HFFc6 (cell line): ENCODE measurements around the gene TBX21. TPM values are rescaled to one million over a fixed set of nuclear protein-coding genes. Genes with fewer than 3 reads are reported as not detected.
"Not testable (repeated sequence)": the region's sequence is repeated elsewhere in the genome, so short reads cannot be mapped to it uniquely, and the experiment has no call there.

Experiments
- DNase-seq: peaks from one replicate; pipeline ENCODE4 v3.0.0-alpha.2; 2018
- H3K27ac Mint-ChIP-seq: 2 replicates; pipeline ENCODE4 v1.8.0; 2020; ENCODE audit warnings: mild to moderate bottlenecking, mixed read lengths
- H3K27me3 Mint-ChIP-seq: 2 replicates; pipeline ENCODE4 v1.8.0; 2021; ENCODE audit warnings: mild to moderate bottlenecking, moderate library complexity, mixed read lengths; ENCODE audit not compliant: insufficient read depth
- H3K36me3 Mint-ChIP-seq: 2 replicates; pipeline ENCODE4 v1.8.0; 2021; ENCODE audit warnings: low read depth, mixed read lengths
- H3K4me1 Mint-ChIP-seq: 2 replicates; pipeline ENCODE4 v1.8.0; 2020; ENCODE audit warnings: low read depth, mixed read lengths
- H3K4me3 Mint-ChIP-seq: 2 replicates; pipeline ENCODE4 v1.8.0; 2020; ENCODE audit warnings: mild to moderate bottlenecking, moderate library complexity, mixed read lengths
- H3K9me3 Mint-ChIP-seq: 2 replicates; pipeline ENCODE4 v1.8.0; 2020; ENCODE audit warnings: mild to moderate bottlenecking, mixed read lengths
- CTCF ChIP-seq: fragments of 200-600 bp; sonication (generic); IDR thresholded peaks from 2 replicates; pipeline ENCODE4 v1.5.0; 2021; ENCODE audit warnings: antibody characterized with exemption, mild to moderate bottlenecking
- total RNA-seq, 6 experiments: library from RNA; stranded (reverse); fragmentation: NEBNext Ultra II Directional; extraction: Animal tissue kit (Norgen Biotek cat#: 25700); gene quantifications; 2 replicates in 1 of 6; 3 replicates in 5 of 6; pipeline ENCODE4 v1.2.3, GENCODE V29; 2021

The TBX21 gene
- total RNA-seq, 6 experiments from 2014 or later = not detected

- peaks cover 26% of the 10 kb centered on the region for H3K9me3 Mint-ChIP-seq
- peaks cover 13% of the 10 kb centered on the region for H3K4me1 Mint-ChIP-seq
- H3K4me3 Mint-ChIP-seq = no peak overlapping the region
- H3K36me3 Mint-ChIP-seq = peaks cover 15% of the 10 kb centered on the region
- H3K27me3 Mint-ChIP-seq = peaks cover 18% of the 10 kb centered on the region
- TF ChIP-seq CTCF = no peak
- no peak for DNase-seq
- H3K27ac Mint-ChIP-seq = no peak overlapping the region
Measured at GRCh38 chr17:47762728-47763127, 29.7 kb downstream of the TBX21 start.

GRCh38 chr17:47763913-47764582, 31.0 kb downstream of the TBX21 start:
- no peak for TF ChIP-seq CTCF
- Mint-ChIP-seq H3K36me3 (peaks cover 15% of the 10 kb centered on the region), H3K4me3 (no peak overlapping the region; the same call in 1 of the 2 replicates), H3K9me3 (peaks cover 32% of the 10 kb centered on the region), H3K27me3 (peaks cover 17% of the 10 kb centered on the region), H3K27ac (no peak overlapping the region), H3K4me1 (peaks cover 13% of the 10 kb centered on the region)
- no peak for DNase-seq

- Mint-ChIP-seq H3K9me3 (peaks cover 27% of the 10 kb centered on the region), H3K27me3 (peaks cover 54% of the 10 kb centered on the region), H3K36me3 (peaks cover 16% of the 10 kb centered on the region)
- not testable (repeated sequence) for H3K27ac Mint-ChIP-seq, H3K4me3 Mint-ChIP-seq, H3K4me1 Mint-ChIP-seq, DNase-seq
Measured at GRCh38 chr17:47773649-47774048, 40.6 kb downstream of the TBX21 start.

GRCh38 chr17:47774331-47774730, 41.3 kb downstream of the TBX21 start:
- Mint-ChIP-seq H3K27ac (no peak overlapping the region), H3K27me3 (peaks cover 55% of the 10 kb centered on the region), H3K4me1 (no peaks in the 10 kb centered on the region), H3K4me3 (no peak overlapping the region), H3K9me3 (peaks cover 20% of the 10 kb centered on the region), H3K36me3 (peaks cover 16% of the 10 kb centered on the region)
- DNase-seq = no peak
- no peak for TF ChIP-seq CTCF

- no peak for DNase-seq
- no peak for TF ChIP-seq CTCF
- H3K36me3 Mint-ChIP-seq = peaks cover 16% of the 10 kb centered on the region
- H3K4me1 Mint-ChIP-seq = no peaks in the 10 kb centered on the region
- H3K27ac Mint-ChIP-seq = no peak overlapping the region
- H3K4me3 Mint-ChIP-seq = no peak overlapping the region
- peaks cover 20% of the 10 kb centered on the region for H3K9me3 Mint-ChIP-seq
- H3K27me3 Mint-ChIP-seq = peaks cover 63% of the 10 kb centered on the region
Measured at GRCh38 chr17:47774987-47775580, 42.0 kb downstream of the TBX21 start.
